ENCODE data around the gene ST6GALNAC6.

- TF ChIP-seq TAF1 (IDR thresholded peaks at IDR 0.05; ENCODE audit: borderline replicate concordance, insufficient read depth, low read length) (no peak), REST (IDR thresholded peaks at IDR 0.05; ENCODE audit: insufficient read depth in 1 of 2, low read depth in 2 of 2, low read length in 2 of 2) (no peak), SIN3A (IDR thresholded peaks at IDR 0.05; ENCODE audit: borderline replicate concordance, insufficient read depth, low read length) (no peak), POLR2AphosphoS5 (IDR thresholded peaks at IDR 0.05; ENCODE audit: low read depth, low read length) (no peak), FOXP2 (optimal IDR thresholded peaks at IDR 0.05; ENCODE audit: borderline replicate concordance, extremely low read depth, extremely low read length, insufficient read depth) (no peak)
These were observed 41.2 kb upstream of the ST6GALNAC6 start for GRCh38 chr9:127940593-127940992.
